Stimulated activated CD4-positive, alpha-beta T cell treated with anti-CD3 and anti-CD28 coated beads, Interleukin-2, amount 100 ng/mL, for 48 hours (primary cell): ENCODE results near the gene EBF3.

ENCODE experiments used
- DNase-seq, 2 donors: peaks; one replicate each; pipeline ENCODE4 v3.0.0-alpha.2; 2020

Gene EBF3

GRCh38 chr10:129787557-129787956, 176.5 kb downstream of the EBF3 start:
- DNase-seq, result no peak

- DNase-seq, result no peak
These were observed 177.9 kb downstream of the EBF3 start for GRCh38 chr10:129786216-129786615.

DNA sequence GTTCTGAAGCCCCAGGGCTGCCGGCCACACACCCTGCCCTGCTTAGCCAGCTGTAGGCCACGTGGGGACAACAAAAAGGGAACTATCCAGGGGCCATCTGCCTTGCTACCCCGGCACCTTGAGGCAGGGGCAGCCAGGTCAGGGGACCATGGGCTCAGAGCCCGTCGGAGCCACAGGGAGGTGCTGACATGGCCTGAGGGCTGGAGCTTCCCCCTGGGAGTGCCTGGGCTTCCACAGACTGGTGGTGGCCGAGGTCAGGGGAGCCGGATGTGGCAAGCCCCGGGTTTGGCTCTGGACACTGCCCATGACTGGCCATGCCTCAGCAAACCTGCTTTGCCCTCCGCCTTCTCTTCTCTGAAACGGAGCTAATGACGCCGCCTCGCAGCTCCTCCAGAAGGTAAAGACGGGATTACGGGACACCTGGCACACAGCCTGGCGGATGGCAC, 178.5 kb downstream of the EBF3 start:
- DNase-seq, result no peak
